ENCODE results near the gene TAF8.
"Not testable (repeated sequence)": the region's sequence is repeated elsewhere in the genome, so short reads cannot be mapped to it uniquely, and the experiment has no call there.

Gene TAF8

DNA sequence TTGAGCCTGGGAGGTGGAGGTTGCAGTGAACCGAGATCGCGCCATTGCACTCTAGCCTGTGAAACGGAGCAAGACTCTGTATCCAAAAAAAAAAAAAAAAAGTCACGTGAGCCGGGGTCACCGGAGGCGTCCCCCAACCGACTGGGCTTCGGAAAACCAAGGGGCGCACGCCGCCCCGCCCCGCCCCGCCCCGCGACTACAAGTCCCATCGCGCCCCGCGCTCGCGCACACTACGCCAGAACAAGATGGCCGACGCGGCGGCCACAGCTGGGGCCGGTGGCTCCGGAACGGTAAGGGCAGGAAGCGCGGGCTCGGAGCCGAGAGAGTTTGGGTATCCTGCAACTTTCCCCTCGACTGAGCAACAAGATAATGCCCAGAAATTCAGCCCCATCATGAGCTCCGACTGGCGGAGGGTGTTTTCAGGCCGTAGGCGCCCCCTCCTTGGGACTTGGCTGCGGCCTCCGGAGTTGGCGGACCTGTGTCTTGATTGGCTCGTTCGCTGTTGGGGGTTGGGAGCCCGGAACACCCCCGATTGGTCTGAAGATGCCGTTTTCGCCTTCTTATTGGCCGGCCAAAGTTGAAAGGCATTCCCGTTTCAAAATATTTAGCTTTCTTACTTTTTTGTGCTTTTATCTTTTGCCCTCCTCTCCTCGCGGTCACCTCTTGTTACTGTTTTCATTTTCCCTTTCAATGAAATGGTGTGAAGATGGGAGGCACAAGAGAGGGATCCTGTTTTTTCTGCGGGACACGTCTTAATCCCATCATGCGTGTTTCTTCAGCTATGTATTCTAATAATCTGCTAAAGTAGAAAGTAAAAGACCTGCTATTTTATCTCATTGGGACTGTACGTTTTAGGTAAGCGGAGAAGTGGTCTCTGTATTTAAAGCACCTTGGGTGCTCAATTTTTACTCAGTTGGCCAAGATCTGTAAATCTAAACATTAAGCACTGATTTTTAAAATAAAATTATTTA lies at the start of gene TAF8:
TSS of gene TAF8 (plus strand) at position 228 of the 971 bp plus-strand sequence. CDS start at position 246, 18 bp downstream.
- DNase-seq, result peak; percentile 96

- no peak for DNase-seq
Measured at GRCh38 chr6:42001506-42001905, 48.8 kb upstream of the TAF8 start.

- not testable (repeated sequence) for DNase-seq
Measured at GRCh38 chr6:42003658-42004057, 46.7 kb upstream of the TAF8 start.

DNA sequence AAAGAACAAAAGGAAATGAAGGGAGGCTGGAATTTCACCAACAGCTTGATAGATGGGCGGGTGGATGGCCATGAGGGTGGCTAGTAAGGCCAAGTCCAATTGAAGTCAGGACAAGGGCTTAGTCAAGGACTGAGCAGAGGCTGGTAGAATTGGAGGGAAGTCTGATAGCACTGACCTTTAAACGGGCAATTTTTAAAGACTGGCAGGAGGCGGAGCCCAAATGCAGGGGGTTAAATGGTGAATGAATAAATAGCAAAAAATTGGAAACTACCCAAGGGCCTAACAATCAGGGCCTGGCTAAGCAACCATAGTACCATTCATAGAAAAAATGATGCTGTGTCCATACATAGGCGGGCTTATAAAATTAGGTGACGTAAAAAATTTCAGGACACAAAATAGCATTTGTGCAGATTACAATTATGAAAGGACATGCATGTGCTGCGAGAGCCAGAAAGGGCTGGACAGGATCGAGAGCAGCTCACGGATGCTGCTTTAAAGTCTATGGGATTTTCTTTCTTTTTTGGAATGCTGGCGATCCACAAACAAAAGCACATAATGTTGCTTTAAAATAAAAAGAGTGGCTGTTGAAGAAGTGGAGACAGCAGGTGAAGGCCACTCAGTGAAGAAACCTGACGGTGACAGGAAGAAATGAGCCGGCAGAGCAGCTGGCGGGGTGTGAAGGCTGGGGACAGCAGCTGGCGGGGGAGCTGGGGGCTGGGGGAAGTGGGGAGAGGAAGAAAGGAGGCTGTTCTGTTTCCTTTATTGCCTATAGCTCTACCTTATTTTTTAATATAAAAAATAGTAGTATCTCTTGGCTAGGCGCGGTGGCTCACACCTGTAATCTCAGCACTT lies 42.8 kb upstream of the TAF8 start:
- peak; percentile 65 for DNase-seq

- DNase-seq, result not testable (repeated sequence)
Measured at GRCh38 chr6:42008138-42008528, 42.2 kb upstream of the TAF8 start.

DNA sequence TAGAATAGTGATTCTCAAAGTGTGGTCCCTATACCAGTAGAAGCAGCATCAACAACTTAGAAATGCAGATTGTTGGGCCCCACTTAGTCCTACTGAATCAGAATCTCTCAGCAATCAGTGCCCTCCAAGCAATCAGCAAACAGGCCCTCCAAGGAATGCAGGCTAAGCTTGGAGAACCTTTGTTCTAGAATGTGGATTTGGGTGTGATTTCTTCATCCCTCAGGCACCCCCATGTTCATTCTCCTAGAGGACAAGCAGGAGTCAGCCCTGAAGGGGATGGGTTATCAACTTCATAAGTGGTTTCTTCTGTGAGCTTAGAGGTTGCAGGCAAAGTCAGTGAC lies 40.5 kb upstream of the TAF8 start:
- no peak for DNase-seq

DNA sequence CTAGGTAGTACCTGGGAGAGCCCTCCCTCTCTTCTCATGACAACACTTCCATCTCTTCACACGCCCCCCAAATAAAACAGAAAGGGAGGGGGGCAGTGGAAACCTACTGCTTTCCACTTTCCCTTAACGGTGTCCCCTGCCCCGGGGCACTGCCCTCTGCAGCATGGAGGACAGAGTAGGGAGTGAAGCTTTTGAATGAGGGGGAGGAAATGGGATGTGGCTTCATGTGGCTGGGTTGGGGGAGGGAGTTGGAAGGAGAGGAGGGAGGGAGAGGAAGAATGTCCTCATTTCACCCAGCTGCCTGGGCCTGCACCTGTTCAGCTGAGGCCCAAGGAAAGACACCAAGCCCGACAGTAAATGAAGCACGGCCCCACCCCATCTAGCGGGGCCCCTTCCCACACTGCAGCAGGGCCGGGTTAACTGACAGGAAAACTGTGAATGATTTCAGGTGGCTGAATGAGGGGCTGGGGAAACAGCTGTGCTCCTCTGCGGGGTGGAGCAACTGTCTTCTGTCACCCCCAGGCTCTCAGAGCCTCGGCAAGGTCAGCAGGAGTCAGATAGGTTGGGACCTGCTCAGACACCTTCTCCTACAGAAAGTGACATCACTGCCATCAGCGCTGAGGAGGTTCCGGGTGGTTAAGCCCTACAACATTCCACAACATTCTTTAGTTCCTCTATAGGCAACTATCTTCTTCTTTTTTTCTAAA lies 40.0 kb upstream of the TAF8 start:
- DNase-seq, result peak; percentile 77

GRCh38 chr6:42010909-42011308 lies 39.4 kb upstream of the TAF8 start:
- no peak for DNase-seq

- DNase-seq, result no peak
Measured at GRCh38 chr6:42012501-42013133, 37.7 kb upstream of the TAF8 start.

- DNase-seq, result no peak
Measured at GRCh38 chr6:42013134-42013516, 37.2 kb upstream of the TAF8 start.

- no peak for DNase-seq
Measured at GRCh38 chr6:42017021-42017643, 33.2 kb upstream of the TAF8 start.

DNA sequence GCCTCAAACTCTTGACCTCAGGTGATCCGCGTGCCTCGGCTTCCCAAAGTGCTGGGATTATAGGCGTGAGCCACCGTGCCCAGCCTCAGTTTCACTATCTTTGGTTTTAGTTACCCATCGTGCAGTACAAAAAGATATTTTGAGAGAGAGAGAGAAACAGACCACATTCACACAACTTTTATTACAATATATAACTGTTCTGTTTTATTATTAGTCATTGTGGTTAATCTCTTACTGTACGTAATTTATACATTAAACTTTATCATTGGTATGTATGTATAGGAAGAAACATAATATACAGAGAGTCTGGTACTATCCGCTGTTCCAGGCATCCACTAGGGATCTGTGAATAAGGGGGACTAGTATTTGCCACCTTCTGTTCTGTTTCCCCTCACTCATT lies 29.4 kb upstream of the TAF8 start:
- no peak for DNase-seq

GRCh38 chr6:42021847-42022754 lies 28.2 kb upstream of the TAF8 start:
- no peak for DNase-seq

DNA sequence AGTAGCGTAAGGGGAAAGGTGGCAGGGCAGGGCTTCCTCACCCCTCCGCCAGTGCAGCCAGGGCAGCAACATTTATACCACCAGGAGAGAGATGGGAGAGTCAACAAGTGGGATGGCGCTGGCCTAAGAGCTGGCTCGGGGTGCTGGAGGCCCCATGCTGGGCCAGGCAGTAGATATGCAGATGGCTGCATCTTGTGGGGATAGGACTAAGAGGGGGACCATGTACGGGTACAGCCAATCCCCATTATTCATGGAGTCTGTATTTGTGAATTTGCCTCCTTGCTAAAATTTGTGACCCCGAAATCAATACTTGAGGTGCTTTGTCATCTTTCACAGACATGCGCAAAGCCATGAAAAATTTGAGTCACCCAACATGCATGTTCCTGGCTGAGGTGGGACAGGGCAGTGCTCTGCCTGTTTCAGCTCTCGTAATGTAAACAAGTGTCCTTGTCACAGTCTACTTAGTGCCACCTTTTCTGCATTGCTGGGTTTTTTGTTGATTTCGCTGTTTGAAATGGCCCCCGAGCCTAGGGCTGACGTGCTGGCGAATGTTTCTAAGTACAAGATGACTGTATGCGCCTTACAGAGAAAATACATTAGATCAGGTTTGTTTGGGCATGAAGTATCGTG lies 27.5 kb upstream of the TAF8 start:
- no peak for DNase-seq

- no peak for DNase-seq
Measured at GRCh38 chr6:42025066-42025844, 25.1 kb upstream of the TAF8 start.

DNA sequence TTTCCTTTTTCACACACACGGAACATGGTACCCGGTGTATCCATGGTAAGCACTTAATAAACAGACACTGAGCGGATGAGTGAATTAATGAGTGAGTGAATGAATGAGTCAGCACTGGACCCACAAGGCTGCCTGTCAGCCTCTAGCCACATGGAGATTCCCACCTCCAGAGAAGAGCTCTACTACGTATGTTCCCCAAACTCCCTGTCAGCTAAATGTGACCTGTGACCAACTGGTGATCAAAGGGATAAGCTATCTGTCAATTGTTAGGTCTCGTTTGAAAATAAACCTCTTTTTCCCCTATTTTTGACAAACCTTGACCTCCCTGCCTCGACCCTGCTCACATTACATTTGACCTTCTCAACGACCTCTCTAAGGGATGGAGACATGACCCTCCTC lies 24.5 kb upstream of the TAF8 start:
- DNase-seq, result no peak

GRCh38 chr6:42026540-42026939 lies 23.8 kb upstream of the TAF8 start:
- no peak for DNase-seq

- no peak for DNase-seq
Measured at GRCh38 chr6:42028234-42029061, 21.9 kb upstream of the TAF8 start.

All from femur (tissue), 1 donor.